IPS-NIHi7 (cell line): ENCODE data around the gene BICRA.
"Not testable (repeated sequence)": the region's sequence is repeated elsewhere in the genome, so short reads cannot be mapped to it uniquely, and the experiment has no call there.

Experiments
- DNase-seq: peaks from one replicate; pipeline ENCODE4 v3.0.0; 2012; ENCODE audit warnings: mixed read lengths; ENCODE audit errors: extremely low spot score

Gene BICRA

DNA sequence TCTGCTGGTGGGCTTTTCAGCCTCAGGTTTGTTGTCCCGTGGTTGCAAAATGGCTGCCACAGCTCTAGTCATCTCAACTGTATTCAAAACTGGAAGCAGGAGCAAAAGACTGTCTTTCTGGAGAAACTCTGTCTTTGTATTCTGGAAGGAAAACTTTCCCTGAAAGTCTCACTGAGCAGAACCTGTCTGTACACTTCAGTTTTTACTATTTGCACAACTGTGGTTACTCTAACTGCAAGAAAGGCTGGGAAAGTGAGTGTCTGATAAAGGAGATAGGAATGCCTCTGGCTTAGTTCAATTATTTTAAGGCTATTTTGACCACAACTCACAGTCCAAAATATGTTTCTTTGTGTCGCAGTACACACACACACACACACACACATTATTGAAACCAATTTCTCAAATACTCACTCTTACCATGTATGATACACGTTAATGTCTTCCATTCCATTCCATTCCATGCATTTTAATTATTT, 54.5 kb downstream of the BICRA start:
- DNase-seq = no peak

DNA sequence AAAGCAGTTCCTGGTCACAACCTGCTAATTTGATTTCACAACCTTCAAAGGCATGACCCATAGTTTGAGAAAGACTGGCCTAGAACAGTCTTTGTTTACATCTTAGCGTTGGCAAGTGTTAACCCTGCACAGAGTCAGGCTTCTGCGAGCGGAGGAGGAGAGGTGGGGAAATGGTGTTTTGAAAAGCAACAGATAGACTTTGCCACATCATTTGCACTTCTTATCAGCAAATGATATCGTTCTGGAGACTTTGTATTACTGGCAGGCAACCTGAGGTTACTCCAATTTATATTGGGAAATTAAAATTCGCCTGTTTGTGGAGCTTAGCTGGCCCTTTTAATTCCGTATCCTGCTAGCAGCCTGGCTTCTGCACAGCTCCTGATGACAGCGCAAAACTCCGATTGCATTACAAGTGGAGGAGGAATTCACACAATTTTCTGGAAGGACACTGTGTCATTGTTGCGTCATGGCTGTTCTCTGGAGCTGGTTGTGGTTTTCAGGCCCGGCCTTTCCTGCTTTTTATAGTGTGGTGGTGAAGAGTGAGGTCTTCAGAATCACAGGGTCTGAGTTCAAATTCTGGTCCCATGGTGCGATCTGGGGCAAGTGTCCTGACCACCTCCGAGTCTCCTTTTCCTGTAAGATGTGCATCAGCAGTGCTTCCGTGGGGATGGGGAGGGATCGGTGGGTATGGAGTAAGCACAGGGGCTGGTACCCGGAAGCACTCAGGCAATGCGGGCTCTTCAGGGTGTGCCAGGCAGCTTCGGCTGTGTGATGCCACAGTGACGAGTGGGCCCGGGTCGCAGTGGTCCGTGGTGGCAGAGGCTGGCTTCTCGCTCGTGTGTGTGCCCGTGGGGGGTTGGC, 55.2 kb downstream of the BICRA start:
- DNase-seq = no peak

DNA sequence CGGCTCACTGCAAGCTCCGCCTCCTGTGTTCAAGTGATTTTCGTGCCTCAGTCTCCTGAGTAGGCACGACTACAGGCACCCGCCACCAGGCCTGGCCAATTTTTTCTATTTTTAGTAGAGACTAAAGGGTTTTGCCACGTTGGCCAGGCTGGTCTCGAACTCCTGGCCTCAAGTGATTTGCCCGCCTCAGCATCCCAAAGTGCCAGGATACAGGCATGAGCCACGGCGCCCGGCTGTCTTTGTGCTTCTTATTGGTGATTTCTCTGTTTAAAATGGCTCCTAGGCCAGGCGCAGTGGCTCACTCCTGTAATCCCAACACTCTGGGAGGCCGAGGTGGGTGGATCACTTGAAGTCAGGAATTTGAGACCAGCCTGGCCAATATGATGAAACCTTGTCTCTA, 59.6 kb downstream of the BICRA start:
- DNase-seq = not testable (repeated sequence)

DNA sequence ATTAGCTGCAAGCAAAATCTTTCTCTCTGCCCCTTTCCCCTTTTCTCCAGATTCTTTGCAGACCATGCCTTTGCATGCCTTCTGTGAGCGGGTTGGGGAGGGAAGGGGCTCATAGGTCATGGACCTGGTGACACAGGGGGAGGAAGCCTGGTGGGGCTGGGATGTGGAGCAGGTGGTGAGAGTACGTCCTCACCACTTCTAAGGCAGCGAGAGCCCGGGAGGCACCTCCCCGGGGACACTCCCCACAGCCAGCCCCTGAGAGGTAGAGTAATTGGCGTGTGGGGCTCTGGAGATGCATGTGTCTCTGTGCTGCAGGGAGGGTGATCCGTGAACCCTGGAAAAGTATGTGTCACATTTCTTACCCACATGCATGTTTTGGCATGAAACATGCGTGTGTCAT, 61.8 kb downstream of the BICRA start:
- no peak for DNase-seq

DNA sequence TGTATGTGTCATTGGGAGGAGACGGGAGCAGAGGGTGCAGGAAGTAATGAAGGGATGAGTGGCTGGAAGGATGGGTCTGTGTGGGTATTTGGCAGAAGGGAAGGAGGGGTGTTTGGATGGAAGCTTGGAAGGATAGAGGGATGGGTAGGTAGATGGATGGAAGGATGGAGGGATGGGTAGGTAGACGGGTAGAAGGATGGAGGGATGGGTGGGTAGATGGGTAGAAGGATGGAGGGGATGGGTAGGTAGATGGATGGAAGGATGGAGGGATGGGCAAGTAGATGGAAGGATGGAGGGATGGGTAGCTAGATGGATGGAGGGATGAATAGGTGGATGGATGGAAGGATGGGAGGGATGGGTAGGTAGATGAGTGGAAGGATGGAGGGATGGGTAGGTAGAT, 62.6 kb downstream of the BICRA start:
- no peak for DNase-seq

DNA sequence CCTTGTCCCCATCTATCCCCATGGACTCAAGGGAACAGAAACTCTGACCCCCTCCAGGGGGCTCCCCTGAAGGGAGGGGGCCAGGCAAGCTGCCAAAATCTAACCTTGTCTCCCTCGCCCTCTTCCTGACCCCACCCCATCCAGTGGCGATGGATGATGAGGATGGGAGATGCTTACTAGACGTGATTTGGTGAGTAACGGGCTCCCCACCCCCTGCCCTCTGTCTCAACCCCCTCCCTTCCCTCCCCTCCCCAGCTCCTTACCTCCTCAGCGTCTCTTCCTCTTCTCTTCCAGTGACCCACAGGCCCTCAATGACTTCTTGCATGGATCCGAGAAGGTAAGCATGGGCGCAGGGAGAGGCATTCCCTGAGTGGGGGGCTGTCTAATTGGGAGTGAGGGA, 64.5 kb downstream of the BICRA start:
- DNase-seq = no peak

DNA sequence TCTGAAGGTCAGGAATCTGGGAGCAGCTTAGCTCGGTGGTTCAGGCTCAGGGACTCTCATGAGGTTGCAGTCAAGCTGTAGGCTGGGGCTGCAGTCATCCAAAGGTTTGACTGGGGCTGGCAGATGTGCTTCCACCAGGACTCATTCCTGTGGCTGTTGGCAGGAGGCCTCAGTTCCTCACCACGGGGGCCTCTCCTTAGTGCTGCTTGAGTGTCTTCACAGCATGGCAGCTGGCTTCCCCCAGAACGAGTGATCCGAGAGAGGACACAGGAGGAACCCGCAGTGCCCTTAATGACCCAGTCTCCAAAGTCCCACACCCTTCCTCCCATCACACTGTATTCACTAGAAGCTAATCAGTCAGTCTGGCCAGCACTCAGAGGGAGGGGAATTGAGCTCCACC, 65.6 kb downstream of the BICRA start:
- DNase-seq = no peak

DNA sequence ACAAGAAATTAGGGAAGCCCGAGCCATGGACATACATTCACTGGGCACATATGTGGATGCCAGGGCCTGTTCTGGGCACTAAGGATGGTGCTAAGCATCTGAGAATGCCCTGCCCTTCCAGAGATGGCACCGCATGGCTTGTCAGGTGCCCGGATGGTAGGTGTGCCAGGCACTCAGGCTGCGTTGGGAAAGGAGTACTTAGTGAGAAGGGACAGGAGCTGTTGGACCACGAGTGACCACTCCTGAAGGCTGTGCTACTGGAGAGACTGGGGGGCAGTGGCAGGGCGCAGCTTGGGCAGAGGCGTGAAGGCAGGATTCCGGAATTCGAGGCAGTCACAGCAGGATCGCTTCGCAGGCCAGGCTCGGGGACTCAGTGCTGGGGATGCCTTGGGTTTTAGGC, 66.3 kb downstream of the BICRA start:
- no peak for DNase-seq

DNA sequence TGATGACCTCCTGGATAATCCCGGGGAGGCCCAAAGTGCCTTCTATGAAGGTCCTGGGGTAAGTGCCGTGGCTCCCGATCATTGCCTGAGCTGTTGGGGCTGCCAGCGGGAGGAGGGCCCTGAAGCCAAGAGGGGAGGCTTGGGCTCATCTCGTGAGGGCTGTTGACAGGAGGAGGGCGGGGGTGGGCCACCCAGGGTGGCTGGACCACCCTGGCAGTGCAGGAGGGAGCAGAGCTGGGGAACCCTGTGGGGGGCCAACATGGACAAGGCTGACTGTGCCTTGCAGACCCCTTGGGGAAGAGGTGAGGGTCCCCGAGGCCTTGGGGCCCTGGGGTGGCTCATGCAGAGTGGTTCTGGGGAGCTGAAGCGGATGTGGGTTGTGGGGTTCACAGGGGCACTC, 66.9 kb downstream of the BICRA start:
- DNase-seq = no peak

DNA sequence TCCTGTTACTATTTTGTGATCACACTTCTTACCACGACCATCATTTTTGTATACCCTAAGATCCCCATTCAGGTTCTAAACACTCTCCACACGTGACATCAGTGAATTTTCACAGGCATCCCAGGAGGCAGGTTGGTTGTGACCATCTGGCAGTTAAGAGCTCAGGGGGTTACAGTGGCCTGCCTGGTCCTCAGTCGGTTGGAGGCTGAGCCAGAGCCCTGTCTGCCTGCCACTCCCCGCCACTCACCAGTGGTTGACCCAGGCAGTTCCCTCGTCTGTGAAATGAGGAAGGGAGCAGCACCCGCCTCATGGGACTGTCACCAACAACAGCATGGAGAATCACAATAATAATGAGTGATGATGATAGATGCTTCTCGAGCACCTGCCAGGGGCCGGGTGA, 67.9 kb downstream of the BICRA start:
- no peak for DNase-seq

DNA sequence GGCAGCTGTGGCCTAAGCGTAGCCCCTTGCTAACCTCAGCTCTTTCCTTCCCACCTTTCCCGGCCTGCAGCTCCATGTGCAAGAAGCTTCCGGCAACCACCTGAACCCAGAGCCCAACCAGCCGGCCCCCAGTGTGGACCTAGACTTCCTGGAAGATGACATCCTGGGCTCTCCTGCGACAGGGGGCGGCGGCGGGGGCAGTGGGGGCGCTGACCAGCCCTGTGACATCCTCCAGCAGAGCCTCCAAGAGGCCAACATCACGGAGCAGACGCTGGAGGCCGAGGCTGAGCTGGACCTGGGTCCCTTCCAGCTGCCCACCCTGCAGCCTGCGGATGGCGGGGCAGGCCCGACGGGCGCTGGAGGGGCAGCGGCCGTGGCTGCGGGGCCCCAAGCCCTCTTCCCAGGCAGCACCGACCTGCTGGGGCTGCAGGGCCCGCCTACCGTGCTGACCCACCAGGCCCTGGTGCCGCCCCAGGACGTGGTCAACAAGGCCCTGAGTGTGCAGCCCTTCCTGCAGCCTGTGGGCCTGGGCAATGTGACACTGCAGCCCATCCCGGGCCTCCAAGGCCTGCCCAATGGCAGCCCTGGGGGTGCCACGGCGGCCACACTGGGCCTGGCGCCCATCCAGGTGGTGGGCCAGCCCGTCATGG, 70.4 kb downstream of the BICRA start:
- DNase-seq = no peak

DNA sequence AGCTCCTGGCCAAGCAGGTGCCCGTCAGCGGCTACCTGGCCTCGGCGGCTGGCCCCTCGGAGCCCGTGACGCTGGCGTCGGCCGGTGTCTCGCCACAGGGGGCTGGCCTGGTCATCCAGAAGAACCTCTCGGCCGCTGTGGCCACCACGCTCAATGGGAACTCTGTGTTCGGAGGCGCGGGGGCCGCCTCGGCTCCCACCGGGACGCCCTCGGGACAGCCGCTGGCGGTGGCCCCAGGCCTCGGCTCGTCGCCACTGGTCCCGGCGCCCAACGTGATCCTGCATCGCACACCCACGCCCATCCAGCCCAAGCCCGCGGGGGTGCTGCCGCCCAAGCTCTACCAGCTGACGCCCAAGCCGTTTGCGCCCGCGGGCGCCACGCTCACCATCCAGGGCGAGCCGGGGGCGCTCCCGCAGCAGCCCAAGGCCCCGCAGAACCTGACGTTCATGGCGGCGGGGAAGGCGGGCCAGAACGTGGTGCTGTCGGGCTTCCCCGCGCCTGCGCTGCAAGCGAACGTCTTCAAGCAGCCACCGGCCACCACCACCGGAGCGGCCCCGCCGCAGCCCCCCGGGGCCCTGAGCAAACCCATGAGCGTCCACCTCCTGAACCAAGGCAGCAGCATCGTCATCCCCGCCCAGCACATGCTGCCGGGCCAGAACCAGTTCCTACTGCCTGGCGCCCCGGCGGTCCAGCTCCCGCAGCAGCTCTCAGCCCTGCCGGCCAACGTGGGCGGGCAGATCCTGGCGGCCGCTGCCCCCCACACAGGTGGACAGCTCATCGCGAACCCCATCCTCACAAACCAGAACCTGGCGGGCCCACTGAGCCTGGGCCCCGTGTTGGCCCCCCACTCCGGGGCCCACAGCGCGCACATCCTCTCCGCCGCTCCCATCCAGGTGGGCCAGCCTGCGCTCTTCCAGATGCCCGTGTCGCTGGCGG, 71.3 kb downstream of the BICRA start:
- no peak for DNase-seq

DNA sequence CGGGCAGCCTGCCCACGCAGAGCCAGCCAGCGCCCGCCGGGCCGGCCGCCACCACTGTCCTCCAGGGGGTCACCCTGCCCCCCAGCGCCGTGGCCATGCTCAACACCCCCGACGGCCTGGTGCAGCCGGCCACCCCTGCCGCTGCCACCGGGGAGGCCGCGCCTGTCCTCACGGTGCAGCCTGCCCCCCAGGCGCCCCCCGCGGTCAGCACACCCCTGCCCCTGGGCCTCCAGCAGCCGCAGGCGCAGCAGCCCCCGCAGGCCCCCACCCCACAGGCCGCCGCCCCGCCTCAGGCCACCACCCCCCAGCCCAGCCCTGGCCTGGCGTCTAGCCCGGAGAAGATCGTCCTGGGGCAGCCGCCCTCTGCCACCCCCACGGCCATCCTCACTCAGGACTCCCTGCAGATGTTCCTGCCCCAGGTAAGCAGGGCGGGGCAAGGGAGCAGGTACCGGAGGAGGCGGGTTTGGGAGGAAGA, 72.0 kb downstream of the BICRA start:
- DNase-seq = no peak

DNA sequence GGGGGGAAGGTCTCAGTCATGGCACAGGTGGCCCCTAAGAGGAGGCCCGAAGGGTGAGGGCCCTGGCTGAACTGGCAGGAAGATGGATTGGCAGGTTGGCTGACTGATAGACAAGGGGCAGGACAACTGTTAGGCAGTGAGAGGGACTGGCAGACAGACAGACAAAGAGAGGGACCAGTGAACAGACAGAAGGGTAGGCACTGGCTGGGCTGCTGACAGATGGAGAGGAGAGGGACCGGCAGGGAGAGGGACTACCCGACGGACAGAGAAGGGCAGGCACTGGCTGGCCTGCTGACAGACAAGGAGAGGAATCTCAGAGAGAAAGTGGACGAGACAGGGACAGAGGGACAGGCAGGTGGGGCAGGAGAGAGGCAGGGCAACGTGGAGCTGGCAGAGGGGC, 72.5 kb downstream of the BICRA start:
- no peak for DNase-seq

DNA sequence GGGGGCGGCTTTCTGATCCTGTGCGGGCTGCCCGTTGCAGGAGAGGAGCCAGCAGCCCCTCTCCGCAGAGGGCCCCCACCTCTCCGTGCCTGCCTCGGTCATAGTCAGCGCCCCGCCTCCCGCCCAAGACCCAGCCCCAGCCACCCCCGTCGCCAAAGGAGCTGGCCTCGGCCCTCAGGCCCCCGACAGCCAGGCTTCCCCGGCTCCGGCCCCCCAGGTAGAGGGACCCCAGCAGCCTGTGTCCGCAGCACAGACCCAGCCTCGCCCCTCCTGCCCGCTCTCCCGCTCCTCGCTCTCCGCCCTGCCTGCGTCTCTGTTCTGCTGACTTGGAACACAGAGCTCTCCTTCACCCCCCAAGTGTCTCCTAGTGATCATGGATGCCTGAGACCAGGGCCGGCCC, 73.0 kb downstream of the BICRA start:
- DNase-seq = no peak

DNA sequence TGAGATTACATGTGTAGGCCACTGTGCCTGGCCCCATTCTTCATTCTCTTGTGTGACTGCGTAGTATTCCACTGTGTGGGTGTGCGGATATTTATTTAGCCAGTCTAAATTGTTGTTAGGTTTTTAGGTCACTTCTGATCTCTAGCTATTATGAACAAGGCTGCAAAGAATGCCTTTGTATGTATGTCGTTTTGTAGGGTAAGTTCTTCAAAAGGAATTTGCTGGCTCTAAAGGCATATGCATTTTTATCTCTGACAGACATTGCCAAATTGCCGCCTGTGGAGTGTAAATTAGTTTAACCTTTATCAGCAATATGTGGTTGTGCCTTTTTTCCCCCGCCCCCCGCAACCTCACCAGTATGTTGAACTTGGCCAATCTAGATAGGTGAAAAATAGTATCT, 74.0 kb downstream of the BICRA start:
- no peak for DNase-seq

DNA sequence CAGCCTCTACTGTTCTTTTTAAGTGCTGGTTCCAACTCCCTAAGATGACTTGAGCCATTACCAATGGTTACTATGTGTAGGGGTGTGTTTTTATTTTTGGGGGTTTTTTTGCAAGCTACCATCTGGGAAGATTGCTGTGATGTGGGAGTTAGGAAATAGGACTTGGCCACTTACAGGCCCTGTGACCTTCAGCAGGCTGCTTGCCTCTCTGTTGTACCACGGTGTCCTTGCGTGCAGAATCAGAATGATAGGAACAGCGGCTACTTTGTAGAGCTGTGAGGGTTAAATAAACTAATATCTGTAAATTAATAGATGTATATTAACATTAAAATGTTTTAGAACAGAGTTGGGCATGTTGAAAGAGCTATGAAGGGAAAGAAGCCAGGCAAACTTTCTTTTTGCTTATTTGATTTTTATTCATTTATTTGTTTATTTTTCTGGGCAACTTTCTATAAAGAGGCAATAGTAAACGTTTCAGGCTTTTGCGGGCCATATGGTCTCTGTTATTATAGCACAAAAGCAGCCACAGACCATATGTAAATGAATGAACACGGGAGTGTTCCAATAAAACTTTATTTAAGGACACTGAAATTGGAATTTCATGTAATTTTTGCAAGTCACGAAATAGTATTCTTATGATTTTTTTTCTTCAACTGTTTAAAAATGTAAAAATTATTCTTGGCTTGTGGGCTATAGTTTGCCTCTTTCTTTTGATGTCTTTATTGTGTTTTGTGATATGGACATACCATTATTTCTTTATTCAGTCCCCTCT, 77.9 kb downstream of the BICRA start:
- DNase-seq = no peak

DNA sequence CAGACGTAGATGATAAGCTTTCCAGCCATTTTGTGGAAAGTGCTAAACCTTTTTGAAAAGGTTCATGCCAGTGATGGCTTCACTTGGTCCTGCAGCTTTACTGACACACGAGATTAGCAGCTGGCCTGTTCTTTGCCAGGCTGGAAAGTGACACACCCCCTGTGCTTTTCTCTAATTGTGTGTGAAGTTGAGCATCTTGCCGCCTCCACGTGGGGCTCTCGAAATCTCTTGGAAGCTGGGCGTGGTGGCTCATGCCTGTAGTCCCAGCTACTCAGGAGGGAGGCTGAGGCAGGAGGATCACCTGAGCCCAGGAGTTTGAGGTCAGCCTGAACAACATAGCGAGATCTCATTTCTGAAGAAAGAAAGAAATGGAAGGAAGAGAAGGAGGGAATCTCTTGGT, 79.0 kb downstream of the BICRA start:
- no peak for DNase-seq

DNA sequence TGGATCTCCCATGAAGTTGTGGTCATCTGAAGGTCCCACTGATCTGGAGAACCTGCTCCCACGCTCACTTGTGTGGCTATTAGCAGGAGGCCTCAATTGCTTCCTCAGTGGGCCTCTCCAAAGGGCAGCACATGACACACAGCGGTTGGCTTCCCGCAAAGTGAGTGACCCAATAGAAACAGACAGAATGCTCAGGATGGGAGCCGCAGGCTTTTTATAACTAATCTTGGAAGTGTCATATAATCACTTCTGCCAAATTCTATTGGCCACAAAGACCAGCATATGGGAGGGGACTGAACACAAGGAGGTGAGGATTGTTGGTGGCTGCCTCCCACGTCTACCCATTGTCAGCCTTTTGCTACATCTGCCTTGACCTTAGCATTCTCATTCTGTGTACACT, 82.2 kb downstream of the BICRA start:
- no peak for DNase-seq

DNA sequence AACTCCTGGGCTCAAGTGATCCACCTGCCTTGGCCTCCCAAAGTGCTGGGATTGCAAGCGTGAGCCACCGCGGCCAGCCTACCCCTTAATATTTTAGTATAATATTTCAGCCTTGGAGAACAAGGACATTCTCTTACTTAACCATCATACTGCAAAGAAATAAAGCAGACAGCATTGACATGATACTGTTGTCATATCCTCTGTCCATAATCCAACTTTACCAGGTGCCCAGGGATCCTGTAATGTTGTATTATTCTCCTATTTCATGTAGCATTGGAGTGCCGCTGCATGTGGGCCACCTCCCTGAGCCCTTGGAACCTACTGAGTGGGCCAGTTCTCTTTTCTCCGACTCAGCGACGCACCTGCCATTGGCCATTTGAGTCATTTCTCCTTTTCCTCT, 82.8 kb downstream of the BICRA start:
- DNase-seq = no peak

DNA sequence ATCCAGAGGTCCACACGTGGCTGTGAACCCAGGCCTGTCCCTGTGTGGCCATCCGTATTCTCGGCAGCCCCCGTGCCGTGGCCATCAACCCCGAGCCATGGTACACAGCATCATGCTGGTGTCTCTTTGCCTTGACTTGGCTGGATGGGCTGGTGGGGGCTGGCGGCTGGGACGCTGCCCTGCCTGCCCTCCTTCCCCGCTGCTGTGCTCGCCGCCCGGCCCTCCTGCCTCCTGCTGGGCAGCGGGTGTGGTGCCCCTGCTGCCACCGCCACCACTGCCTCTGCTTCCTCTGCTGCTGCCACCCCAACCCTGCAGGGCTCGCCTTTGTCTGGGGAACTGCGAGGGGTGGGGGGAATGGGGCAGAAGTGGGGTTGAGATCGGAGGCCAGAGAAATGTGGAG, 84.6 kb downstream of the BICRA start:
- no peak for DNase-seq
